ENCODE data around the gene ZNF417. TPM values are rescaled to one million over a fixed set of nuclear protein-coding genes. Genes with fewer than 3 reads are reported as not detected.
"Not testable (repeated sequence)": the region's sequence is repeated elsewhere in the genome, so short reads cannot be mapped to it uniquely, and the experiment has no call there.

The ZNF417 gene
- total RNA-seq (2021; ENCODE audit: unreplicated experiment) (22.8 TPM), Bru-seq, nascent RNA (percentile 88 among the genes with signal in this experiment), BruChase-seq, experiment 1, labeled RNA remaining after a 2-hour chase (percentile 98 among the genes with signal in this experiment), BruChase-seq, experiment 2, labeled RNA remaining after a 6-hour chase (percentile 93 among the genes with signal in this experiment)
- polyA plus RNA-seq (2012; ENCODE audit: insufficient read length): 6.0 TPM
- long read RNA-seq, partial matches to known transcripts: 0 of 7 reads
- long read RNA-seq, other reads (novel, unspliced or antisense): 7 of 7 reads

GRCh38 chr19:57916168-57916995 lies at the start of gene ZNF417:
TSS of gene ZNF417 (minus strand) at chr19:57916592. CDS start at chr19:57916411, 181 bp downstream.
- H3K36me3 ChIP-seq (ENCODE audit: control insufficient read depth, insufficient read depth, low read length): not testable (repeated sequence)
- BruUV-seq (replicated peaks): TSS peak; percentile 81
- DNase-seq (ENCODE audit: low read depth, low spot score): peak; percentile 91

GRCh38 chr19:57964761-57965160 lies 48.4 kb upstream of the ZNF417 start:
- Histone ChIP-seq H3K27me3 (ENCODE audit: control insufficient read depth, insufficient read depth, low read length) (no peaks in the 10 kb centered on the region), H3K27ac (ENCODE audit: low read length) (no peak overlapping the region), H3K9me3 (ENCODE audit: control insufficient read depth, insufficient read depth, low read depth, low read length) (peaks cover 14% of the 10 kb centered on the region; the same call in 1 of the 2 replicates), H3K36me3 (ENCODE audit: control insufficient read depth, insufficient read depth, low read length) (no peaks in the 10 kb centered on the region), H3K4me3 (ENCODE audit: low read depth in 2 of 2, low read length in 2 of 2) (no peak overlapping the region), H3K4me1 (ENCODE audit: control insufficient read depth, insufficient read depth, low read length) (no peaks in the 10 kb centered on the region)
- ChIA-PET CTCF (no interaction called here), POLR2A (no interaction called here)
- no peak for ATAC-seq
- intact Hi-C loops (cut with micrococcal nuclease; ENCODE audit: unreplicated experiment) (no loop called here), in situ Hi-C loops (cut with HindIII; ENCODE audit: low pct_unique_long_range_greater_than_20kb, low sequenced_read_pairs) (no loop called here)
- no peak for TF ChIP-seq SIN3A (IDR thresholded peaks at IDR 0.05; ENCODE audit: borderline replicate concordance, insufficient read depth, low read depth, low read length)
- no peak for TF ChIP-seq TCF7L2 (IDR thresholded peaks at IDR 0.05; ENCODE audit: low read depth, low read length)
- TF ChIP-seq POLR2AphosphoS5 (IDR thresholded peaks at IDR 0.05; ENCODE audit: low read depth, low read length): no peak
- TF ChIP-seq REST (IDR thresholded peaks at IDR 0.05; ENCODE audit: insufficient read depth in 1 of 2, low read depth in 2 of 2, low read length in 1 of 2): no peak
- TF ChIP-seq CTCF (IDR thresholded peaks at IDR 0.05): no peak
- DNase-seq (ENCODE audit: low read depth, low spot score): no peak
- BruUV-seq (replicated peaks): no TSS peak

More at GRCh38 chr19:57916168-57916995, at the start of gene ZNF417:
- TF ChIP-seq CTCF (IDR thresholded peaks at IDR 0.05): peak; percentile 77
- peak; percentile 88 for TF ChIP-seq POLR2AphosphoS5 (IDR thresholded peaks at IDR 0.05; ENCODE audit: low read depth, low read length)
- TF ChIP-seq SIN3A (IDR thresholded peaks at IDR 0.05; ENCODE audit: borderline replicate concordance, insufficient read depth, low read depth, low read length): 0 out of 2 replicates have a peak, but pooled peaks have one; percentile 55
- peak; percentile 100 for ATAC-seq
- H3K4me1 ChIP-seq (ENCODE audit: control insufficient read depth, insufficient read depth, low read length); H3K27me3 ChIP-seq (ENCODE audit: control insufficient read depth, insufficient read depth, low read length); in situ Hi-C loops (cut with HindIII; ENCODE audit: low pct_unique_long_range_greater_than_20kb, low sequenced_read_pairs); intact Hi-C loops (cut with micrococcal nuclease; ENCODE audit: unreplicated experiment): not testable (repeated sequence)
- ChIA-PET CTCF (interaction anchor here (0.7 kb wide), 1 partner anchor 253 kb away, joined by 3 read pairs; no protein-coding TSS in a partner anchor), POLR2A (interaction anchor here (0.6 to 0.7 kb wide), 2 partner anchors 235 to 252 kb away, joined by 3 to 5 read pairs; partner anchors contain the start of gene ZNF551)
- Histone ChIP-seq H3K9me3 (ENCODE audit: control insufficient read depth, insufficient read depth, low read depth, low read length) (peaks cover 25% of the 10 kb centered on the region; the same call in 1 of the 2 replicates), H3K27ac (ENCODE audit: low read length) (peak within 1 kb of the TSS; percentile 91), H3K4me3 (ENCODE audit: low read depth in 2 of 2, low read length in 2 of 2) (peak within 1 kb of the TSS; percentile 86 to 88)

Measured in Panc1 (cell line).